Mucosa of gallbladder (tissue), 1 donor: ENCODE results near the gene KCMF1. TPM values are rescaled to one million over a fixed set of nuclear protein-coding genes. Genes with fewer than 3 reads are reported as not detected.
A peak's percentile ranks its signal among the peaks of the same experiment; 100 is the strongest.

Source experiments
- DNase-seq: peaks from one replicate; pipeline ENCODE4 v3.0.0-alpha.2; 2020; ENCODE audit warnings: low spot score
- total RNA-seq: library from RNA; stranded (reverse); gene quantifications from one replicate; pipeline ENCODE4 v1.2.1, GENCODE V29; 2021
- donor health status: DM: no; HTN: no; CAD: no.

Gene KCMF1
- total RNA-seq, 1 donor from 2014 or later: 60.1 TPM

DNA sequence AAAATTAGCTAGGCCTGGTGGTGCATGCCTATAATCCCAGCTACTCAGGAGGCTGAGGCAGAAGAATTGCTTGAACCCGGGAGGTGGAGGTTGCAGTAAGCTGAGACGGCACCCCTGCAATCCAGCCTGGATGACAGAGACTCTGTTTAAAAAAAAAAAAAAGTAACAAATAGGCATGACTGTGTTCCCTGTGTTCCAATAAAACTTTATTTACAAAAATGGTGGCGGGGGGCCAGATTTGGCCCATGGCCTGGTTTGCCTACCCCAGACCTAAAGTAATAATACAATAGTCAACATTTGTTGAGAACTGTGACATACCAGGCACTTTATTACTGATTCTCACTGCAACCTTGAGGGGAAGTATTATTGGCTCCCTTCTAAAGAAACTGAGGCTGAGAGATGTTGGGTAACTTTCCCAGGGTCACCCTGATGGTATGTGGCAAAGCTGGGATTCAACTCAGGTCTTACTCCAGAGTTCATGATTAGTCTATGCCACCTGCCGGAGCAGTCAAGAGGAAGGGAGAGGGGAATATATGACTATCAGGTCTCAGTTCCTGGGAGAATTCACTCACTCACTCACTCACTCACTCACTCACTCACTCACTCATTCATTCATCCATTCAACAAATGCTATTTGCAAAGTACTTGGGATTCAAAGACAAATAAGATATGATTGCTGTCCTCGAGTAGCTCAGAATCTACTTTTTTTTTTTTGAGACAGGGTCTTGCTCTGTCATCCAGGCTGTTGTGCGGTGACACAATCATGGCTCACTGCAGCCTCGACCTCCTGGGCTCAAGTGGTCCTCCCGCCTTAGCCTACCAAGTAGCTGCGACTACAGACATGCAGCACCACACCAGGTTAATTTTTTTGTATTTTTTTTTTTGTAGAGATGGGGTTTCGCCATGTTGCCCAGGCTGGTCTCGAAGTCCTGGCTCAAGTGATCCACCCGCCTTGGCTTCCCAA lies 14.3 kb upstream of the KCMF1 start:
- no peak for DNase-seq

GRCh38 chr2:84957771-84958134 lies 13.2 kb upstream of the KCMF1 start:
- DNase-seq: no peak

DNA sequence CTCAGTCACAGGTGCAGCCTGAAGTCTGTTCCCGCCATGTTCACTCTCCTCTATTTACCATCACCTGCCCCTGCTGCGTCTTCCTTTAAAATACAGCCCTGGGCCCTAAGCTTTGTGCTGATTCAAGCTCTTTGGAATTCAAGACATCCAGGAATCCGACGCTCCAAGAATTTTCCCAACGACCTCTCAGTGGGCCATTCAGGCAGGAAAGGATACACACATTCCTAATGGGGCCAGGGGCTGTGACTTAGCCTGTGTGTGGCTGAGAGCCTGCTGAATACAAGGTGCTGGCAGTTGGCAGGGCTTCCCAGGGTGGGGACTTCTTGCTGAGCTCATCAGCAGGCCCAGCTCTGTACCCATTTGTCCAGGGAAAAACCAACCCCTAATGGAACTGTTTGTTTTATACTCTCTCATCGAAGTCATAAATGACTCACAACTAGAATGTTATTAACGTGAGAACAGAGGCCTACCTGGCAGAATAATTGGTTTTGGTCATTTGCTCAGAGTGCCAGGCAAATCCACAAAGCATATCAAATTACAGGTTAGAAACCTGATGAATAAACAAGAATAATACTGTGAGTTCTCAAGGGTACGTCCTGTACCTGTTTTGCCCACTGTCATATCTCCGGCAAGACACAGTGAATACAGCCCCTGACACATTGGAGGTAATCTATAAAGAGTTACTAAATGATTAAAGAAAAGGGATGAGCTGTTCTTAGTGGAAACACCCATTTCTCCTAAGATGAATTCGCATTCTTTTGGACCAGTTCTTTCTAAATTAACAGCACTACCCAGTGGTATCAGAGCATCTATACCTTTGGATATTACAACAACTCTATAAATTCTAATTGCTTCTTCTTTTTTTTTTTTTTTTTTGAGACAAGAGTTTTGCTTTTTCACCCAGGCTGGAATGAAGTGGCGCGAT lies 12.6 kb upstream of the KCMF1 start:
- DNase-seq: peak; percentile 44

DNA sequence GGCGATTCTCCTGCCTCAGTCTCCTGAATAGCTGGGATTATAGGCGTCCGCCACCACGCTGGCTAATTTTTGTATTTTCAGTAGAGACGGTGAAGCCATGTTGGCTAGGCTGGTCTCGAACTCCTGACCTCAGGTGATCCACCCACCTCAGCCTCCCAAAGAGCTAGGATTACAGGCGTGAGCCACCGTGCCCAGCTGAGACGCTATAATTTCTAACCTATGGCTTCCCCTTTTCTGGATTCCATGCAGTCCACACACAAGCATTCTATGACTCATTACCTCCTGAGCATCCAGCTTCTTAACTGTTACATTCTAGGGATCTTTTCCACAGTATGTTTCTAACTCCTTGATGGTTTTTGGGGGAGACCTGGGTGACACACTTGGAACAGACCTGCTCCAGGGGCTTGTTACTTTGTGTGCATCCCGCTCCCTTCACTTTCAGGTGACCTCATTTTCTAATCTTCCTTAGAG lies 11.8 kb upstream of the KCMF1 start:
- no peak for DNase-seq

DNA sequence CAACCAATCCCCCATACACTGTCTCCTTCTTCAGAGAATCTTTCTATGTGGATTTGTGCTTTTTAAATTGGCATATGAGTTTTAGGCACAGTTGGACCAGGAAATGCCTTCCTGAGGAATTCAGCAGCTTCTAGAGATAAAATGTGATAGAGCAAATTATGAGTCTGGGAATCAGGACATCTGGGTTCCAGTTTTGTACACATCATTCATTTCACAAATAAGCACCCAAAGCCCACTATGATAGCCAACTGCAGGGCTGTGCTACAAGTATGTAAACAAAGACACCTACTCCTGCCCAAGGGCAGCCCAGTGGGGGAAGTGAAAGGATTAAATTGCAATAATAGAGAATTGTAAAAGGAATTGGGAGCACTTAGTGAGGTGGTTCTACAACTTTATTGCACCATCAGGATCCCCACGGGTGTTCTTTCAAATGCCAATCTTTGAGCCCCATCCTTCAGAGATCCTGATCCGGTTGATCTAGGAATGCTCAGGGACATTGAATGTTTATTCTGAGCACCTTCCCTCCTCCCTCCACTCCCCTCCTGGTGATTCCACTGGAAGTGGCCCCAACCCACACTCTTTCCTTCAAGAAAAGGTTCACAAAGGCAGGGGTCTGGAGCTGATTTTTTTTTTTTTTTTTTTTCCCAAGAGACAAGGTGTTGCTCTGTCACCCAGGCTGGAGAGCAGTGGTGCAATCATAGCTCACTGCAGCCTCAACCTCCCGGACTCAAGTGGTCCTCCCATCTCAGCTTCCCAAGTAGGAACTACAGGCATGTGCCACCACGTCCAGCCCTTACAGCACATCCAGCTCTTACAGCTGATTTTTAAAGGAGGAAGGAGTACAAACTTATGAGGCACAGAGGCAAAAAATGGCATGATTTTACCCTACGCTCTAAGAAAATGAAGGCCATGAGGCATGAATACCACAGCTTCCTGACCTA lies 11.1 kb upstream of the KCMF1 start:
- DNase-seq: no peak

DNA sequence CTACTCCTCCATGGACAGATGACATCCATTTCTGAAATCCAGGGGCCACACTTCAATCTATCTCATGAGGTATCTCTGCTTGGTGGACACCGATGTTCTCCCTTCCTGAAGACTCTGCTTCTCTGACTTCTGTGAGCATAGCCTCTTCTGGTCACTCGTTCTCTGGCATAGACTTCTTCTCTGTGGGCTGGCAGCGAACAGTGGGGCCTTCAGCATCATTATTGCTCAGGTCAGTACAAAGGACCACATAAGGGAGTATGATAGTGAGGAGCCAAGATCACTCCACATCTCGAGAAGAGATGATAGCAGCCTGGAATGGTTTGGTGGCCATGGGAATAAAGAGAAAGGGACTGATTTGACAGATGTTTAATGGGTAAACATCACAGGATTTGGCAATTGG lies 8.0 kb upstream of the KCMF1 start:
- no peak for DNase-seq

DNA sequence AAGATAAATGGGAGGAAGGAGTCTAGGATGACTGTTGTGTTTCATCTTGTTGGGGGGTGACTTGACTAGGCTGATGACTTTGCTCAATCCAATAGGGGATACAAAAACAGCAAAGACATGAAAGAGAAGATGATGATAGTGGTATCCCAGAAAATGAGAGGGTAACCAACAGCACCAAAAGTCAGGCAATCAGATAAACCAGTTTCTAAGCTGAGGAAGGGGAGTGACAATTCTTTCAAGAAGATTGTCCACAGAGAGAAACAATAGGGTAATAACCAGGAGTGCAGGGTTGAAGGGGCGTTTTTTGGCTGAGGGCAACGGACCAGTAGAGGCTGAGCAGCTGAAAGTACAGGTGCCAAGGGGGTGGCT lies 7.7 kb upstream of the KCMF1 start:
- DNase-seq: no peak

DNA sequence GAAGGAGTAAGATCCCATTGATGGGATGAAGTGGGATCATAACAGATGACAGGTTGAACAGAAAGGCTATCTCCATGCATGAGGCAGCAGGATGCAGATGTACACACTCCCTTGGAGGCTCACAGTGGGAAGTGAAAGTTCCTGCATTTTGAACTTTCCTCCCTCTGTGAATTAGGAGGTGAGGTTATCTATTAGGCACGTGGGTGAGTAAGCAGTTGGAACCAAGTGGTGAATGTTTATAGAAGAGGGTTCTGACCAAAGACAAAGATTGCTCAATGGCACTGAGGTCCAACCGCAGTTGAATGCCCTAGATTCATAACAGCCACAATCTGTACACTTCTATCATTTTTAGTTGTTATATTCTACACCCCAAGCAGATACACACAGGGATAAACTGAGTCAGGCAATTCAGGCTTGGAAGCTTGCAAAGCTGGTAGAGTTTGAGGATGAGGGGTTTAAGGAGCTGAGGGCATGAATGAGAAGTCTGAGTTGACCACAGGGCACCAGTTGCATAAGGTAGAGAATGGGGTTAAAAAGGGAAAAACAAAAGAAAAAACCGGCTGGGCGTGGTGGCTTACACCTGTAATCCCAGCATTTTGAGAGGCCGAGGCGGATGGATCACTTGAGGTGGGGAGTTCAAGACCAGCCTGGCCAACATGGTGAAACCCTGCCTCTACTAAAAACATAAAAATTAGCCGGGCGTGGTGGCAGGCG lies 7.1 kb upstream of the KCMF1 start:
- DNase-seq: peak; percentile 34

GRCh38 chr2:84964406-84965191 lies 6.4 kb upstream of the KCMF1 start:
- no peak for DNase-seq

DNA sequence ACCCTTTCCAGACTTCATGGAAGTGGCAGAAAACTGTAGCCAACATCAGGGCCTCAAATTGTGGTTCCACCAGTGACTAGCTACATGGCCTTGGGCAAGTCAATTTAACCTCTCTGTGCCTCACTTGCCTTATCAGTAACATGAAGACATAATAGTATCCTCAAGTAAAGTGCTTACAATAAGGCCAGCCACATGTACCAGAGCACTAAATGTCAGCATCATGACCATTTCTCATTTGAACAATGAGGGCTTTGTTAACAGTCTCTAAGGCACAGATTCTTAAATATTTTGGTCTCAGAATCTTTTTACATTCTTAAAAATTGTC lies 5.8 kb upstream of the KCMF1 start:
- DNase-seq: no peak

DNA sequence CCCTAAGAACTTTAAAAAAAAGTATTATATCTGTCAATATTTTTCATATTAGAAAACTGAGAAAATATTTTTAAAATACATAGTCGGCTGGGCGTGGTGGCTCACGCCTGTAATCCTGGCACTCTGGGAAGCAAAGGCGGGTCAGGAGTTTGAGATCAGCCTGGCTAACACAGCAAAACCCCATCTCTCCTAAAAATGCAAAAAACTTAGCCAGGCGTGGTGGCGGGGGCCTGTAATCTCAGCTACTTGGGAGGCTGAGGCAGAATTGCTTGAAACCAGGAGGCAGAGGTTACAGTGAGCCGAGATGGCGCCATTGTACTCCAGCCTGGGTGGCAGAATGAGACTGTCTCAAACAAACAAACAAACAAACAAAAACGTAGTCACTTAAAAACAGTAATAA lies 5.1 kb upstream of the KCMF1 start:
- DNase-seq: no peak

DNA sequence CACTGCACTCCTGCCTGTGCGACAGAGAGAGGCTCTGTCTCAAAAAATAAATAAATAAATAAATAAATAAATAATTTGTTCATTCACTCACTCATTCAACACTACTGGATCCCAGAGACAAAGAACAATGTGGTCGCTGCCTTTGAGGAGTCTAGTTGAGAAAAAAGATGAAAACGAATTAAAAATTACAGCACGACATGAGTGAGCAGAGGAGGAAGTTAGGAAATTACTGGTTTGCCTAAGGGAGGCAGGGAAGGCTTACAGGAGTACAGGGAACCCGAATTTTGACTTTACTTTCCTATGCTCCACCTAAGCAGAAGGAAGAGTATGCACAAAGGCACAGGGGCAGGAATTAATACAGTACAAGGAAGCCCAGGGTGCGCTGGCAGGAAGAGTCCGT lies 4.2 kb upstream of the KCMF1 start:
- DNase-seq: no peak

DNA sequence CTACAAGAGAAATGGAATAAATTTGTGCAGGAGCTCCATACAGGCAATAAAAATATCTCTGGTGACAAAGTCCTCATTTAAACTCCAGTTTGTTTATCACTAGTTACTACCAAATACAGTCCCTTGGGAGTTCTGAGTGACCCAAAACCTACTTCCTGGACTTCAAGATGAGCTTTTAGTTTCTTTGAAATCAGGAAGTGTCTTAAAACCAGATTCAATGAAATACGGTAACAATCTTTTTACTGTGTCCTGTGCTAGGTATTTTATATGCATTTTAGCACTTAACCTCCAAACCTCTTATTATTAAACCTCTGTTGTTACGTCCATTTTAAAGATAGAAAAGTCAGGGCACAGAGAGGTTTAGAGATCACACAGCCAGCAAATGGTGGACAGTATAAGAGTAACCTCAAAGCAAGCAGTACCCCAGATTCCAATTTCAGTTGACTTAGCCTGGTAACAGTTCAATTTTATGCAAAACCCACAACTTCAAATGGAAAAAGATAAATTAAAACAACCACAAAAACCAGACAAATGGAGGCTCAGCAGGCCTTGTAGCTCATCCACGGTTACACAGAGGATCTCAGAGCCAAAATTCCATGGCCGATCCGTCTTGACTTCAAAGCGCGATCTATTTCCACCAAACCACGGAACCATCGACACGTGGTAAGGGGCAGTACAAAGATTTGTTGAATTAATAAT lies 1.3 kb upstream of the KCMF1 start:
- DNase-seq: no peak

GRCh38 chr2:84970210-84970867 lies 622 bp upstream of the KCMF1 start:
- peak; percentile 40 for DNase-seq

- peak; percentile 39 for DNase-seq
These were observed 697 bp downstream of the KCMF1 start for GRCh38 chr2:84971510-84972206.

- DNase-seq: no peak
These were observed 1.3 kb downstream of the KCMF1 start for GRCh38 chr2:84972207-84972783.

GRCh38 chr2:84972932-84973331 lies 2.0 kb downstream of the KCMF1 start:
- no peak for DNase-seq
